T follicular helper cell (primary cell): ENCODE data around the gene MAP3K9.

ENCODE experiments used
- DNase-seq: peaks from one replicate; pipeline ENCODE4 v3.0.0-alpha.2; 2020; ENCODE audit warnings: low read depth

The MAP3K9 gene

DNA sequence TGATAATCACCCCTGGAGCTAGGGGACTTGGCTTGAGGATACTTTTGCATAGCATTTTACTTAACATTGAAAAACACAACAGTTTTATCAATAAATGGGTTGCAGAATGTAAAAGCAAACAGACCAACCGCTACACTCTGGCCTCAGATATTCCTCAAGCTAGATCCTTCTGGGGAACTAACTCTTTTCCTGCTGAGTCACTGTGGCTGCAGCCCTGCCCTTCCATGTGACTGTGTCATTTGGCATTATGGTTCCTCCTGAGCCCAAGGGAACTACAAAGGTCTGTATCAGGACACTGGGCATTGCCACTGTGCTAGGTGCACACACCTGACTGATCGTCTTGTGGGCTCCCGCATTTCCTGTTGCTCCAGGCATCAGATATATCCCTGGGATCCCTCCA lies 111.0 kb downstream of the MAP3K9 start:
- DNase-seq = no peak

- no peak for DNase-seq
Measured at GRCh38 chr14:70697701-70698100, 111.6 kb downstream of the MAP3K9 start.

DNA sequence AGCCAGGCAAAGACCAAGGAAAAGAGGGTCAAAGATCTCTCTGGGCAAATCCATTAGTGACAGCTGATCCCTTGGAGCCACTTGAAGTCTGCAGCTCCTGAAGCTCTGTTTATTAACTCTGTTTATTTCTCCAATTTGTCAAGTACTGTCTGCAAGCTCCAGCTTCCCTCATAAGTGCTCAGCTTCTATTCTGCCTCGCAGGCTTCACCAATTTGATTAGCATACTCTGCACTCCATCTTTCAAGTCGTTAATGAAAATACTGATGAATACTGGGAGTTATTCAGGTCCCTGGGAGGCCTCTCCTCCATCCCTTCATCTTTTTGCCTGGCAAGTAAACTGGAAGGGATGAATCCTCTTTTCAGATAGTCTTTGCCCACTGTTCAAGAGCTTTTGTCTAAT lies 113.3 kb downstream of the MAP3K9 start:
- DNase-seq = no peak

DNA sequence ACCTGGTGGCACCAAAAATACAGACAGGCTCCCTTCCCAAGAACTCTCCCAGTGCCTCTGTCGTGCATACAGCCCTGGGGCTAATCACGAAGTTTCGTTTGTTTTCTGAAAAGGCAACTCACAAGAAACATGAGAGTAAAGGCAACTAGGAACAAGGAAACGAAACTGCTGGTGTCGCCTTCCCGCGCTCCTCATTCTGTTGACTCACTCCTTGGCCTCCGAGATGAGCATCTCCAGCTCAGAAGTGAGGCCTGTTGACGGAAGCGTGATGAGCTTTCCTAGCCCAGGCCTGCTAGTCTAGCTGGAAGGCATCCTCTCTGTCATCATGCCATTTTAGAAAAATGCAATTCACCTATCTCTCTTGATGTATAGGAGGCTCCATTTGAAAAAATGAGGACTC lies 117.1 kb downstream of the MAP3K9 start:
- DNase-seq = no peak

DNA sequence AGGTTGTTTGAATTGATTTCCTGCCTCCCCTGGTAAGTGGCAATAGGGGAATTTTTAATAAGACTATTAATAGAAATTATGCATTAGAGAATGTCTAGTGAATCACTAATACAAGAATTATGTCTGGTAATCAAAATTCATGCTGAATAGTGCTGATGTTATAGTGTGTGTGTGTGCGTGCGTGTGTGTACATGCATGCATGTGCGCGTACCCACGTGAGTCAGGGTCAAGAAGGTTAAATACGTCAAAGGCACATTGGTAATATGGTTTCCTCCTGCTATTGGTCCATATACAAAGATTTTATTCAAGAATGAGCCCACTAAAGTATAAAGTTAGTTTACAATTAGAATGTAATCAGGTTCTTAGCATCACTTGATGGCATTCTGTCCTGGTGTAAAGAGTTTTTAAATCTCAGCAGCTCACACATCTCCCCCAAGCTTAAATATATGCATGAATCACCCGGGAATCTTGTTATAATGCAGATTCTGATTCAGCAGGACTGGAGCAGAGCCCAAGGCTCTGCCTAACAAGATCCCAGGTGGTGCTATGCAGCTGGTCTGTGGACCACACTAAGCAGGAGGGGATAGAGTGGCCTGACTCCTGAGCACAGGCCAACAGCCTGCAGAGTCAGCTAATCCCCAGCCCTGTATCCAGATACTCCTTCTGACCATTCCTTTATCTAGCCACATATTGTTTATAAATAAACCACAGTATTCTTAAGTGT lies 123.7 kb downstream of the MAP3K9 start:
- no peak for DNase-seq

GRCh38 chr14:70683983-70684382 lies 125.3 kb downstream of the MAP3K9 start:
- no peak for DNase-seq

DNA sequence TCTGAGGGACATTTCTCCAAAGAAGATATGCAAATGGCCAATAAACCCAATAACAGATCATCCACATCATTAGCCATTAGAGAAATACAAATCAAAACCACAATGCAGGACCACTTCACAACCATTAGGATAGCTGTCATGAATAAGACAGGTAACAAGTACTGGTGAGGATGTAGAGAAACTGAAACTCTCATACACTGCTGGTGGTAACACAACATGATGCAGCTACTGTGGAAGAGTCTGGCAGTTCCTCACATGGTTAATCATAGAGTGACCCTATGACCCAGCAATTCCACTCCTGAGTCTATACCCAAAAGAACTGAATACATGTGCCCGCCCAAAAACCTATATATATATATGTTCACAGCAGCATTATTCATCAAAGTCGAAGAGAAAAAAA lies 128.6 kb downstream of the MAP3K9 start:
- DNase-seq = no peak

DNA sequence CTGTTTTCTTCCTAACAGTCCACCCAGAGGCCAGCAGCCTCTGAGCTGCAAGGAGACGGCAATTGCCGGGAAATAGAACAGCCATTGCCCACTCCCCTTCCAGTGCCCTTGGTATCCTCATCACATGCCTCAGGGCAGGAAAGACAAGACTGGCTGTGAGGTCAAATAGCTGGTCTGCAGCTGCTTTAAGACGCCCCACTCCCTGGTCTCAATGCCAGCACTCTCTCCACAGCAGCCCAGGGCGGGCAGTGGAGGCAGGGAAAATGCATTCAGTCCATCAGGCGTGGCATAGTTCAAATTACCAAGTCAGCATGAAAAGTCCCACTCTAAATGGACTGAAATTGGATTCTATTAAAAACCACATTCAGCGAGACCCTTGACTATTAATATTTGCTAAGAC lies 132.0 kb downstream of the MAP3K9 start:
- DNase-seq = no peak
